Measurements from ENCODE around the gene CD164L2.

Gene CD164L2

DNA sequence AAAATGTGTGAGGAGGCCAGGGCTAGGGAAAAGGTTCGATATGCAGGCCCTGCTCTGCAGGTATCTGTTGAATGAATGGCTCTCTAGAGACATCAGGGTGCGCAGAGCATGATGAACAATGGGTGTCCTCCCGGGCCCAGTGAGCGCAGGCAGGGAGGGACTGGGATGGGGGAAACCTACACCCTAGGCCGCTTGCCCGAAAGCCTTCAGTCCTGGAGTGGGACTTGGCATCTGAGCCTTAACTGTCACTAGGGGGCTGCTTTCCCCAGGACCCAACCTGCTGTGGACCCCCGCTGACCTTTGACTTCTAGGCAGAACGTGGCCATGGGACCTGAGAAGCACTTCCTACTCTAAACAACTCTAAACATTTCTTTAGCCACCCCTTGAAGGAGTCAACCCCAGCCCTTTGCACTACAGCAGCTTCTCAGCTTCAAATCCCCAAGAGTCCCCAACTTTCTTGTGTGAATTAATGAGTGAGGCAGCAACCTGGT is 15.9 kb downstream of the CD164L2 start:
- Histone ChIP-seq H3K4me3 (peak overlapping the region; percentile 55 to 83 (median 69)), H3K27ac (peak overlapping the region in 20 of 21 experiments; percentile 90 to 99 (median 96))

DNA sequence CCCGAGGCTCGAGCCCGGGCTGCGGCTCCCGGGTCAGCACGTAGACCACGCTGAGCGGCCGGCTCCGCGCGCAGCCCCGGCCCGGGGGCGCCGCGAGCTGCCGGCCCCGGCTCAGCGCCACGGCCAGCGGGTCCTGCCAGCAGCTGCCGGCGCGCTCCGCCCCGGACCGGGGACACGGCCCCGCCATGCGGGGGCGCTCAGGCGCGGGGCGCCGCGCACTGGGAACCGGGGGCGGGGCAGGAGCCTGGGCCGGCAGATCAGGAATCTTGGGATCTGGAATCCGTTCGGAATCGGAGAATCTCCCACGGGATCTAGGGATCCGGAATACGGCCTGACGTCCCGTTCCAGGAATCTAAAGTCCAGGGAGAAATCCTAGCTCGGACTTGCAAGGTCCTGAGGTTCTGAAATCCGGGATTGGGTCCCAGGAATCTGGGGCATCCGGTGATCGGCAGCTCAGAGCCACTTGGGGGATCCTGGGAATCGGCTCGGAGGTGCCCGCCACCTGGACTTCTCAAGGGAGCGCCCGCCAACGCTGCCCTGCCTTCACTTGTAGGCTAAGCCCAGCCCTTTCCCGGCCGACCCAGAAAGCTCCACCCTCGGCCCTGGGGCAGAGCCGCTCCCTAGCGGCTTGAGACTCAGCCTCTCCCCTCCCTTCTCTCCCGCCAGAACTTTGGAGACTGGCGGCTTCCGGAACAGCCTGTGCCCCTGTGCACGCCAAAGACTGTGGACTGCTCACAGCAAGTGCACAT is 16.5 kb downstream of the CD164L2 start, which contains the start of gene MAP3K6:
Gene MAP3K6 (minus strand): TSS at position 551 of the 749 bp plus-strand sequence. CDS start 364 bp downstream, at position 187.
- H3K4me3 ChIP-seq: peak within 1 kb of the TSS; percentile 55 to 83 (median 69)
- H3K27ac ChIP-seq: peak within 1 kb of the TSS; percentile 66 to 99 (median 96)

DNA sequence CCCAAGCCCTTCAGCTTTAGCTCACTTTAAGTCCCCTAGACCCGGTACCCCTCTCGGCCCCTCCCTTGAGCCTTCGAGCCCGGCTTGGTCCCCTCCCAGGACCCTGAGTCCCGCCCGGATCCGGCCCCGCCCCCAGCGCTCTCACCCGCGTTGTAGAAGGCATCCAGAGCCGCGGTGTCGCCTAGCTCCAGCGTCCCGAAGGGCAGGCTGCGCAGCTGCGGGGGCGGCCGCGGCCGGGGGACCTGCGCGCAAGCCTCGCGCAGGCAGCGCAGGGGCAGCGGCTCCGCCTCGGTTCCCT is 17.1 kb downstream of the CD164L2 start:
- Histone ChIP-seq H3K4me3 (peak overlapping the region; percentile 55 to 83 (median 69)), H3K27ac (peak overlapping the region; percentile 66 to 99 (median 96))

DNA sequence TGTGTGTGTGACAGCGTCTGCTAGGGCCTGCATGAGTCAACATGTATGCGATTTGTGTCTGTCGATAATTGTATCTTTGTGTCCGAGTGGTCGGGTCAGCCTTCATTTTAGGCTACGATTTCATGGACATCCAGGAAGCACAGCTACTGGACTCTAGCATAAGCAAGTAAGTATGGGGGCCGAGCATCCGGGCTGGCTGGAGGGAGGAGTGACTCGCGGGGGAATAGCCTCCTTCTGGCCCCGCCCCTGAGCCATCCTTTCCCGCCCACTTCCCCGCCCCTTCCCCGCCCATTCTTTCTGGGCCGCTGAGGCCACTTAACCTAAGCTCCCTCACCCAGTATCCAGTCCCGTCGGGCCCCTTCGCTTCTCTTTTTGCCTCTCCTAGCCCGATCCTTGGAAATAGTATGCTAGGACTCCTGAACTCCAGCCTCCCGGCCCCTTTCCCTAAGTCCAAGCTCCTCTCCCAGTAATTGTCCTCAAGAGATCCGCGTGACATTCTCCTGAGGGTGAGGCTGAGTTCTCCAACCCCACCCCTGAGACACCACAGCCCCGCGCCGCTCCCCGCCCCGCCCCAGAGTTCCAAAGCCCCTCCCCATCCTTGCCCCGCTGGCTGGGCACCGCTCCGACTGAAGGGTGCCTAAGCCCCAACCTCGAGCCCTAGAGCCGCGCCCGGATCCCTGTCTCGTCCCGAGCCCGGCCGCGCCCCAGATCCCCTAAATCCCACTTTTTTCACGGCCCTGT is 17.6 kb downstream of the CD164L2 start:
- H3K4me3 ChIP-seq: peak overlapping the region; percentile 55 to 83 (median 69)

DNA sequence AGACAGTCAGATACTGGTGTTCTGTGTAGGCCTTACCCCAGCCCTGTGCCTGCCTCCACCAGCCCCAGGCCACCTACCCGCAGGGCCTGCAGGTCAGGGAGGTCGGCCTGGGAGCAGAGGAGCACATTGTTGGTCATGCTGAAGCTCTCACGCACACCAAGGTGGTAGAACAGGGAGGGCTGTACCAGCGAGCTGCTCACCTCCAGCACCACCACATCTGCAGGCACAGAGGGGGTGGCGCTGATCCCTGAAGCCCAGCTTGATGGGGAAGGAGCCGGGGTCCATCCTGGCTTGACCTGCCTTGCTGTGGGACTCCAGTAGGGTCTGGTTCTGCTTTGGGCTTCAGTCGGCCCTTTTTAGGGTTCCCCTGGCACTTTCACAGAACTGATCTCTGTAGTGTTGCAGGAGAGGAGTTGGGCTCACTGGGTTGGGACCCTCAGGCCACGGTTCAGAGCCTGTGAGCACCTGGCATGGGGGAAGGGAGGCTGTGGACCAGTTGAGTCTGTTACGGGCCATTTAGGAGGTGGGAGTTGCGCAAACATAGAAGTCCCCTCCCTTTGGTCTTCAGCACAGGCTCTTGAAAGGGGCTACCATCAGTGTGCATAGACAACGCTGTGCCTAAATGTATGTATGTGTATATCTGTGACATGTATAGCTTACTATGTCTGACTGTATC is 18.3 kb downstream of the CD164L2 start:
- peak overlapping the region in 19 of 21 experiments; percentile 57 to 99 (median 96) for H3K27ac ChIP-seq
- H3K4me3 ChIP-seq: peak overlapping the region; percentile 55 to 83 (median 69)

More for the DNA sequence above, 17.6 kb downstream of the CD164L2 start:
- H3K27ac ChIP-seq: peak overlapping the region; percentile 66 to 99 (median 96)

DNA sequence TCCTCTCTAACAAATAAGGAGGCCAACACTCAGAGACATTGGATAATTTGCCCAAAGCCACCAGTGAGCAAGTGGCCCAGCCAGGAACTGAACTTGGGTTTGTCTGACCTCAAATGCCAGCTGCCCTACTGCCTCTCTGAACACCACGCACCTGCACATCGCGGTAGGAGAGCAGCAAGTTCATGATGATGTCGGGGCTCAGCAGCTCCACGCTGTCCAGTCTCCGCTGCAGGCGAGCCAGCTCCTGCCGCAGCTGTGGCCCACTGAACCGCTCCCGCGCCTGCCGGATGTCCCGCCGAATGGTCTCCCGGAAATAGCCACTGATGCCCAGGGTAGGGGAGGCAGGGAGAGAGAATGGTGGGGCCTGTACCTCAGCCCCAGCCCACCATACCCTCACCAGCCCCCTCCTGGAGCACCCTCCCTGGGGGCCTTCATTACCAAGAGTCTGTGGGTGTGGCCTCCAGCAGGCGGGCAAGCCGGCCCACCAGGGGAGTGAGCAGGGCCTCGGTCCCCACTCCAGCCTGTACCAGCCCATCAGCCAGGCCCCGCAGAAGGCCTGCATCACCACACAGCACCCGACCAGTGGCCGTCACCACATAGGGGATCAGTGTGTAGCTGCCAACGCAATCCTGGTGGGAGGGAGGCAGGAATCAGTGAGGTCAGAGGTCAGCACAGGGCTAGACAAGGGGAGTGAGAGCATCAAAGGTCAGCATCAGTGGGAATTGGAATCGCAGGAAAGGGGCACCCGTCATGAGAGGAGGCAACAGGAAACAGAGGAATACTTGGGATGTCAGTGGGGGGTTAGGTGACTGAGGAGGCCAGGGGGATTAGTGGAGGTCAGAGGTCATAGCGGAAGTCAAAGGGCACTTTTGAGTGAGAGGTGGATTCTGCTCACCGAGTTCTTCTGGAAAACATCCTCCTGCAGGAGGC is 19.1 kb downstream of the CD164L2 start:
- Histone ChIP-seq H3K4me3 (peak overlapping the region in 1 of 7 experiments; percentile 75), H3K27ac (peak overlapping the region in 8 of 21 experiments; percentile 57 to 99 (median 96))

DNA sequence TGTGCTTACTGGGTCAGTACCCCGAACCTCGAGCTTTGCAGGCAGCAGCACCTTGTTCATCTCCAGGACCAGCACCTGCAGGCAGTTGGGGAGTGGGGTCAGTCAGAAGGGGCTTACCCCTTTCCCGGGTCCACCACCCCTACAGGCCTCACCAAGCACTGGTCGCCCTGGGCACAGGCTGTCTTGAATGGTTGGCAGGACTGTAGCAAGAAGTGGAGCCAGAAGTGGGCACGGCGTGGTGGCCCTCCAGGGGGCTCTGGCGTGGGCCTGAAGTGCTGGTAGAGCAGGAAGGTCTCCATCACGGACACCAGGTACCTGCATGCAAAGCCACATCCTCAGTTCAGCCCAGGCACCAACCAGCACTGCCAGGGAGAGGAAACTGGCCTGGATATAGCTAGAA is 21.6 kb downstream of the CD164L2 start:
- Histone ChIP-seq H3K27ac (no peak overlapping the region), H3K4me3 (no peak overlapping the region)

DNA sequence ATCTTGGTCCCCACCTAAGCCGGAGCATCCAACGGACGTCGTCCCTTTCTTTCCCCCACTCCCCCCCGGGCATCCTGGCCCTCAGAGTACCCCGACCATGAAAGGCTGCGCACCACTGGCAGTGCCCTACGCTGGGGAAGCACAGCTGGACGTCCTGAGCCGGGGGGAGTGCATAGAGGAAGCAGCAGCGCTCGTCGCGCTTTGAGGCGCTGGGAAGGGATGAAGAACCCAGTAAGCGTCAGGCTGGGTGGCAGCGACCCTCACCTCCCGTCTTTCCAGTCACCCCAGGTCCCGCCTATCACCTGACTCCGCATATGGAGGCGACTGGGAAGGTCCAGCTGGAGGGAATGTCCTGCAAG is 22.1 kb downstream of the CD164L2 start:
- peak overlapping the region in 1 of 21 experiments; percentile 45 for H3K27ac ChIP-seq
- H3K4me3 ChIP-seq: peak overlapping the region in 1 of 7 experiments; percentile 14

DNA sequence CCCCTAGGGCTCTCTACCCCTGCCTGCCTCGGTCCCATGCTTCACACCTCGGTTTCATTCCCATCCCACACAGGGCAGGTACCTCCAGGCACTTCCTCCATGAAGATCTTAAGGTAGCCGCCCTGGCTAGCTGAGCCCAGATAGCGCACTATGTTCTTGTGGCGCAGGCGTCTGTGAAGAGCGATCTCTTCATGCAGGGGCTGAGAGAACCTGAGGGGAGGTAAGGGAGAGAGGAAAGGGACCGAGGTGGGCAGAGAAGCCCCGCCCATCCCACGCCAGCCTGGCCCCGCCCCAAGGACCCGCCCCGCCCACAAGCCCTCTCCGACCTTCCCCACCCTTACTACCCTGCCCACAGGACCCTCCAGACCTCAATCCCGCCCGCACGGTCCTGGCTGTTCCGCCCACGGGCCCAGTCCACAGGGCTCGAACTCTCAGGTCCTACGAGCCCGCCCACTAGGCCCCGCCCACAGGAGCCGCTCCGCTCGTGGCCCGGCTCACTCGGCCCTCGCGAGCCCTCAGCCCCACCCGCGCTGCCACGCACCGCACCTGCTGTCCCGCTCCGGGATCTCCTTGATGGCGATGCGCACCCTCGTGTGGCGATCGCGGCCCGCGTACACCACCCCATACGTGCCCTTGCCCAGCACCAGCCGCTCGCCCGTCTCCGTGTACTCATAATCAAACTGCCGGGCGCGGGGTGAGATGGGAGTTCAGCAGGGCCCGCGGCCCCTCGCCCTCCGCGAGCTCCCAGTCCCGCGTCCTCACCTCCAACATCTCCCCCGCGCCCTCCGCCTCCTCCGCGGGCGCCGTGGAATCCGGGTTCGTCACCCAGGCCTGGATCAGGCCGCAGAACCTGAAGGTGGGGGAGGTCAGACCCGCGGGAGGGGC is 22.7 kb downstream of the CD164L2 start:
- H3K27ac ChIP-seq: peak overlapping the region in 3 of 21 experiments; percentile 31 to 45 (median 40)
- peak overlapping the region; percentile 10 to 39 (median 15) for H3K4me3 ChIP-seq

DNA sequence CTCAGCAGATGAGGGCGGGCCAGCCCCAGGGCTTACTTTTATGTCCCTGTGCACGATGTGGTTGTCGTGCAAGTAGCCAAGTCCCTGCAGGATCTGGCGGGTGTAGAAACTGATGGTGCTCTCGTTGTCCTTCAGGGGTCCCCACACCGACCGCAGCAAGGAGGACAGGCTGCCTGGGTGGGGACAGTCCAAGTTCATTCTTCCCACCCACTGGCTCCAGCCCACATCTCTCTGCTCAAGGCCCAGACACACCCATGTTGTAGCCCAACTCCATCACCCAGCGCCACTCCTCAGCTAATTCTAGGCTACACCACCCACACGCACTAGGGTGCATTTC is 23.3 kb downstream of the CD164L2 start:
- peak overlapping the region in 1 of 7 experiments; percentile 11 for H3K4me3 ChIP-seq
- peak overlapping the region in 1 of 21 experiments; percentile 31 for H3K27ac ChIP-seq

DNA sequence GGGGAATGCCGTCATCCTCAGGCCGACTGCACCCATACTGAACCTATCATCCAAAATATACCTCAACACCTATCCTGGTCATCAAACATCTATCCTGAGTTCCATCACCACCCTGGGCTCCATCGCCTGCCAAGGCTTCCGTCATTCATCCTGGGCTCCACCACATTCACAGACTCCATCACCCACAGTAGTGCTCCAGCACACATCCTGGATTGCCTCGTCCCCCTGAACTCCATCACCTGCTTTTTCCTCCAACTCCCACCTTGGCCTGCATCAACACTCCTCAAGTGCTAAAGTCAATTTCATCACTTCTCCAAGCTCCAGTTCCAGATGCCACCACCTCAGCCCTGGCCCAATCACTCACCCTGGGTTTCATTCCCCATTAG is 24.2 kb downstream of the CD164L2 start:
- Histone ChIP-seq H3K4me3 (no peak overlapping the region), H3K27ac (no peak overlapping the region)

DNA sequence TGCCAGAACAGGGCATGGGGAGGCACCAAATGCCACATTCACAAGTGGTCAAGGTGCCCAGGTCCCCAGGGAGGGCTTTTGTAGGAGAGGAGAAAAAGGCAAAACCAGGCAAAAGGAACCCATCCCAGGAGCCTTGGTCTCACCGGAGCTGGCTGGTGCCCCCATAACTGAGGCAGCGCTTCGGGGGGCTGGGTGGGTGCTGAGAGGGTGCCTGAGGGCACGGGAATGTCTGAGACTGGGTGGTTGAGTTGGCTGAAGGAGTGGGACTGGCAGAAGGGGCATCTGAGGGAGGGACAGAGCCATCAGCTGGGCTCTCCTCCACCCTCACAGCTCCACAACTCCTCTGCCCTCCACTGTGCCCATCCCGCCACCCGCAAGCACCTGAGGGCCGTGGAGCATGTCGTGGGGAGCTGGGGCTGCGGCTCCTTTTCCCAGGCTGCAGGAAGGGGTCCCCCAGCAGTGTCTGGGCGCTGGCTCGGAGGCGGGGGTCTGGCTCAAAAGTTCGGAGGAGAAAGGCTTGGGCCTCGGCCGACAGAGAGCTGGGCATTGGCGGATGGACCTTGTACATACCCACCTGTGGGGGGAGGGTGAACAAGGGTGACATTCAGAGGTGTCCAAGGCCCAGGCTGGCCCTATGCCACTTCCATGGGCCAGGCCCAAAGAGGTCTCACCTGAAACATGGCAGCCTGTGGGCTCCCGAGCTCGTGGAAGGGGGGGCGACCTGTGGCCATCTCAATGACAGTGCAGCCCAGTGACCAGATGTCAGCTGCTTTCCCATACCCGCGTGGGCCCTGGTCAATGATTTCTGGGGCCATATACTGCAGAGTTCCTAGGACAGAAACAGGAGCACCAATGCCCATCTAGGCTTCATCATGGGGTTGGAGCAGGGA is 24.9 kb downstream of the CD164L2 start:
- Histone ChIP-seq H3K27ac (no peak overlapping the region), H3K4me3 (no peak overlapping the region)

DNA sequence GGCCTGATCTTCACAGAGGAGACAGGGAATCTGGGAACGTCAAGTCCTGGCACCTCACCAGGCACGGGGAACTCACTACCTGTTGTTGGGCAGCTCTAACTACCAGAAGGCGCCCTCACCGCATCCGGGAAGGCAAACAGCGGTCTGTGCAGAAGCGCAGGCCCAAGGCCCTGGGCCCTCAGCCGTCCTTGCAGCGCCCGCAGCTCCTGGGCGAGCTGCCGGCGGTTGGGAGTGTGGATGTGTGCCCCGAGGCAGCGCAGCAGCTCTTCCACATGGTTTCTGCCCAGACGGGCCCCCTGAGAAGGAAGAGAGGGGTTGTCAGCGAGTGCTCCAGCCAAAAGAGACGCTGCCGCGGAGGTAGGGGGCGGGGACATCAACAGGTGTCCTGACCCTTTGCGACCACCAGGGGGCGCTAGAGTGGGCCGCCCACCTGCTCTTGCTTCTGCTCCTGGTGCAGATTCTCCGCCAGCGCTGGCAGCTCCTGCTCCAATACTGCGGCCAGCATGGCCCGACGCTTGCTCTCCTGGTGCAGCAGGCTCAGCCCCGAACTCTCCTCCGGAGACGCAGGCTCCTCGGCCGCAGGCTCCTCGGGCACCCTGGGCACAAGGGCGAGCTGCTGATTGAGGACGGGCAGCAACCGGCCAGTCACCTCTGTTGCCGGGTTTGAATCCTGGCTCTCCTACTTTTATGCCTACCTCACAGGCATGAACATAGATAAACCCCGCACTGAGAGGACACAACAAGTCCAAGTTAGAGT is 25.7 kb downstream of the CD164L2 start:
- peak overlapping the region in 5 of 7 experiments; percentile 5 to 30 (median 15) for H3K4me3 ChIP-seq
- H3K27ac ChIP-seq: peak overlapping the region in 14 of 21 experiments; percentile 1 to 78 (median 54)

DNA sequence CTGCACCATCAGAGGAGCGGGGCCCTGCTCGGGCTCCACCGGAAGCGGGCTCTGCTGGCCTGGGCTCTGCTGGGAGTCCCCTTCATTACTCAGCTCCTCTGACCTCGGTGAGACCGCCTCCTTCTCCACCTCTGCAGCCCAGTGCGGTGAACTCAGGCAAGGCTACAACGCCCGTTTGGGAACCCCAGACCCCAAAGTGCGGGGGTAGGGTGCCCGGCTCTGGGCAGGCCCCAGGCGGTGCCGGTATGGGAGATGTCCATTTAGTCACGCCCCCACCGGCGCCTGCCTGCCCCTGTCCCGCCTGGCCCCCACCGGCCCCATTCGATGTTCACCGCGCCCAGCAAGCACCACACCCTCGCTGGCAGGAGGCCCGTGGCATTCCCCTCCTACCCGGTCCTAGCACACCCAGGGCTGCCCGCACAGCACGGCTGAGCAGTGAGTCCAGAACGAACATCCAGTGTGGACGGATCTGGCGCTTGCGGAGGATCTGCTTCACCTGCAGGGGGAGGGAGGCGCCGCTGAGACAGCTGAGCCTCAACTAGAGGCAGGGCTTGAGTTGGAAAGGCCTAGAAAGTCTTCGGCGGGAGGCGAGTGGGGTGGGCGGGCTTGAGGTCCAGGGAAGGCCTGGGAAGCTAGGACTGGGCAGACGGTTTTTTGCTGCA is 26.4 kb downstream of the CD164L2 start:
- Histone ChIP-seq H3K4me3 (peak overlapping the region in 4 of 7 experiments; percentile 14 to 30 (median 22)), H3K27ac (peak overlapping the region in 12 of 21 experiments; percentile 4 to 78 (median 58))

DNA sequence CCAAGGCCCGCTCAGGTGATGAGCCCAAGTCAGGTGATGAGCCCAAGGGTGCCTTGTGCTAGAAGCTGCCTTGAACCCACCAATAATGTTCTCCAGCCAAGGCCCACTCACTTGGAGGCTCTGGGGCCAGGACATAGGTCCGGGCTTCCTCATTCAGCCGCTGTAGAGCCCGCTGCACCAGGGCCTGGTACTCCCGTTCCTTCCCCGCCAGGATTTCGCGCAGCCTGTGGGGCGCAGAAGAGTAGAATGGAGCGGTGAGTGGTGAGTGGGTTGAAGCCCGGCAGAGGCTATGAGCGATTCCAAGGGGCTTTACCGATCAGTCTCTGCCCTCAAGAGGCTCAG is 26.9 kb downstream of the CD164L2 start:
- H3K4me3 ChIP-seq: peak overlapping the region in 1 of 7 experiments; percentile 30
- H3K27ac ChIP-seq: peak overlapping the region in 6 of 21 experiments; percentile 52 to 78 (median 70)

DNA sequence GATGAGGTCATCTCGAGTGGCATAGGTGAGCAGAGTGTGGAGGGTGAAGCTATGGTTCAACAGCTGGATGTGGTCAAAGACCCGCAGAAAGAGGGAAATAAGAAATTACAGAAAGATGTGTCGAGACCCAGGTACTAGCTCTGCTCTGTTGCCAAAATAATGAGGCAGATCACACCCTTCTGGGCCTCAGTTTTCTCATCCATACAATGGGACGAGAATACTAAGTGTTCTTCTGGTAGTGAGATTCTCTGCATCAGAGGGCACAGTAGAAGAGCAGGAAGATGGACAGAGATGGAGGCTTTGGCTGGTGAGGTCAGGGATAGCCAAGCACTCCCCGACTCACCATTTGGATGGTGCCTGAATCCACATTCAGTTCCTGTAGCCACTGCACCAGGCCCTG is 27.4 kb downstream of the CD164L2 start:
- H3K4me3 ChIP-seq: no peak overlapping the region
- peak overlapping the region in 2 of 21 experiments; percentile 7 to 71 for H3K27ac ChIP-seq

Data from skin epidermis (tissue), 12 donors.